T-cell (primary cell): ENCODE measurements around the gene LHFPL3. TPM values are rescaled to one million over a fixed set of nuclear protein-coding genes. Genes with fewer than 3 reads are reported as not detected.

Experiments used
- ATAC-seq, 4 experiments: fragments of 200-7000 bp in 3 of 4; fragments of 150-1000 bp in 1 of 4; cut with Tn5 transposase; replicated peaks in 1 of 4; 1 replicate in 3 of 4; 2 replicates in 1 of 4; pipeline ENCODE4 v1.10.0; 2021; ENCODE audit warnings: moderate library complexity in 3 of 4, mild to moderate bottlenecking in 2 of 4, moderate number of reproducible peaks in 1 of 4
- CTCF ChIA-PET, 2 donors: fragments of 300-600 bp; sonication (Branson Sonifier 250); formaldehyde crosslinking; loops; one replicate each; lab custom pipeline; 2022; ENCODE audit warnings: antibody characterized with exemption in 2 of 2; lab: Charles Lee
- POLR2A ChIA-PET, 2 donors: fragments of 300-600 bp; sonication (Branson Sonifier 250); formaldehyde crosslinking; loops; one replicate each; lab custom pipeline; 2022; ENCODE audit warnings: antibody characterized with exemption in 2 of 2; lab: Charles Lee
- DNase-seq, 35 experiments: peaks; one replicate each; pipeline versions ENCODE4 v3.0.0 to v3.0.0-alpha.2; 2013 to 2023
- H3K27ac ChIP-seq: one replicate; pipeline ENCODE4 v1.5.1; 2013; ENCODE audit warnings: low read length
- H3K27me3 ChIP-seq, 2 experiments: replicated peaks in 1 of 2; 1 replicate in 1 of 2; 2 replicates in 1 of 2; pipeline versions ENCODE4 v1.6.1 to v1.7.0; 2013; ENCODE audit warnings: low read length in 1 of 2, mixed read lengths in 1 of 2; ENCODE audit not compliant: control insufficient read depth in 2 of 2, insufficient read depth in 2 of 2; ENCODE audit errors: extremely low read depth in 1 of 2
- H3K36me3 ChIP-seq, 2 donors: 1 replicate in 1 of 2; 2 replicates in 1 of 2; pipeline versions ENCODE4 v1.6.1 to v1.7.0; 2013; ENCODE audit warnings: low read length in 1 of 2; ENCODE audit not compliant: control insufficient read depth in 2 of 2, insufficient read depth in 1 of 2; ENCODE audit errors: extremely low read depth in 1 of 2
- H3K4me1 ChIP-seq, 2 experiments: 1 replicate in 1 of 2; 2 replicates in 1 of 2; pipeline versions ENCODE4 v1.6.1 to v1.7.0; 2013; ENCODE audit warnings: low read length in 2 of 2, mixed read lengths in 1 of 2; ENCODE audit not compliant: insufficient read depth in 2 of 2, control insufficient read depth in 1 of 2; ENCODE audit errors: extremely low read depth in 1 of 2
- H3K4me3 ChIP-seq, 2 donors: 1 replicate in 1 of 2; 2 replicates in 1 of 2; pipeline versions ENCODE4 v1.5.1 to v1.7.0; 2013; ENCODE audit warnings: mild to moderate bottlenecking in 2 of 2, low read length in 1 of 2, moderate library complexity in 1 of 2; ENCODE audit not compliant: control insufficient read depth in 1 of 2; ENCODE audit errors: extremely low read depth in 1 of 2
- H3K9me3 ChIP-seq: 2 replicates; pipeline ENCODE4 v1.7.0; 2013
- H3K27ac Mint-ChIP-seq, 2 donors: one replicate each; pipeline ENCODE4 v1.8.0; 2020 to 2021; ENCODE audit warnings: mild to moderate bottlenecking in 2 of 2, mixed read lengths in 2 of 2
- H3K27me3 Mint-ChIP-seq, 2 donors: one replicate each; pipeline ENCODE4 v1.8.0; 2021 to 2022; ENCODE audit warnings: mixed read lengths in 2 of 2
- H3K36me3 Mint-ChIP-seq: one replicate; pipeline ENCODE4 v1.8.0; 2021; ENCODE audit warnings: mixed read lengths
- H3K4me1 Mint-ChIP-seq, 3 donors: one replicate each; pipeline ENCODE4 v1.8.0; 2020 to 2022; ENCODE audit warnings: mixed read lengths in 3 of 3, mild to moderate bottlenecking in 1 of 3
- H3K4me3 Mint-ChIP-seq, 3 donors: one replicate each; pipeline ENCODE4 v1.8.0; 2020 to 2022; ENCODE audit warnings: mild to moderate bottlenecking in 3 of 3, mixed read lengths in 3 of 3, moderate library complexity in 3 of 3
- H3K9me3 Mint-ChIP-seq, 3 donors: one replicate each; pipeline ENCODE4 v1.8.0; 2020 to 2022; ENCODE audit warnings: mixed read lengths in 3 of 3
- WGBS: methylation state at CpG from one replicate; pipeline ENCODE4 v1.1.5; 2013; ENCODE audit warnings: missing lambda C conversion rate; ENCODE audit not compliant: insufficient coverage; 5-methylcytosine and 5-hydroxymethylcytosine counted together
- total RNA-seq, 35 experiments: library from RNA in 6 of 35; stranded (reverse) in 6 of 35; fragments of 120-200 nt in 1 of 35; gene quantifications; one replicate each; pipeline versions ENCODE4 v1.2.1 to v1.2.4 and lab custom pipeline; 2013 to 2026

The LHFPL3 gene
- total RNA-seq, 5 donors from 2014 or later (not counting 1 experiment from before 2014, with no cell fraction given) = not detected

- Histone ChIP-seq H3K27ac (no peak overlapping the region), H3K4me1 (no peaks in the 10 kb centered on the region), H3K9me3 (no peaks in the 10 kb centered on the region), H3K36me3 (no peaks in the 10 kb centered on the region), H3K4me3 (no peak overlapping the region), H3K27me3 (no peaks in the 10 kb centered on the region)
- no peaks in the 10 kb centered on the region for H3K4me1 Mint-ChIP-seq
- ATAC-seq = no peak
- POLR2A ChIA-PET = no interaction called here
- WGBS = 81% methylated on average over 4 of the region's 6 CpGs
- H3K9me3 Mint-ChIP-seq = no peaks in the 10 kb centered on the region
- H3K27ac Mint-ChIP-seq = no peak overlapping the region
- DNase-seq = no peak
- CTCF ChIA-PET = no interaction called here
- peaks cover 3 to 5% of the 10 kb centered on the region in 2 donors for H3K27me3 Mint-ChIP-seq
- no peak overlapping the region for H3K4me3 Mint-ChIP-seq
- no peaks in the 10 kb centered on the region for H3K36me3 Mint-ChIP-seq
Observed at GRCh38 chr7:104535841-104536240, 207.4 kb downstream of the LHFPL3 start.

- Histone ChIP-seq H3K4me1 (no peaks in the 10 kb centered on the region), H3K27ac (no peak overlapping the region), H3K27me3 (no peaks in the 10 kb centered on the region), H3K36me3 (no peaks in the 10 kb centered on the region), H3K4me3 (no peak overlapping the region), H3K9me3 (no peaks in the 10 kb centered on the region)
- Mint-ChIP-seq H3K27me3 (peaks cover 3 to 5% of the 10 kb centered on the region in 2 donors), H3K4me3 (no peak overlapping the region), H3K4me1 (no peaks in the 10 kb centered on the region), H3K27ac (no peak overlapping the region), H3K9me3 (no peaks in the 10 kb centered on the region), H3K36me3 (no peaks in the 10 kb centered on the region)
- WGBS = no CpG with 5 or more reads among the region's 1 CpG
- DNase-seq = no peak
- ATAC-seq = no peak
- POLR2A ChIA-PET = no interaction called here
- CTCF ChIA-PET = no interaction called here
Observed at GRCh38 chr7:104536956-104537355, 208.6 kb downstream of the LHFPL3 start.

- Histone ChIP-seq H3K27ac (no peak overlapping the region), H3K36me3 (no peaks in the 10 kb centered on the region), H3K4me1 (no peaks in the 10 kb centered on the region), H3K4me3 (no peak overlapping the region), H3K9me3 (no peaks in the 10 kb centered on the region), H3K27me3 (no peaks in the 10 kb centered on the region)
- Mint-ChIP-seq H3K9me3 (peaks cover 3% of the 10 kb centered on the region in 3 donors), H3K27me3 (peaks cover 3 to 5% of the 10 kb centered on the region in 2 donors), H3K4me1 (no peaks in the 10 kb centered on the region), H3K4me3 (no peak overlapping the region), H3K36me3 (no peaks in the 10 kb centered on the region), H3K27ac (no peak overlapping the region)
- DNase-seq = no peak
- CTCF ChIA-PET = no interaction called here
- 40% methylated on average over 2 of the region's 4 CpGs for whole genome bisulfite sequencing
- POLR2A ChIA-PET = interaction anchor here in 1 of 2 donors (0.6 kb wide), 1 partner anchor 47 kb away, joined by 3 read pairs; no protein-coding TSS in a partner anchor
- no peak for ATAC-seq
Observed at GRCh38 chr7:104538152-104538551, 209.7 kb downstream of the LHFPL3 start.

- no peaks in the 10 kb centered on the region for H3K9me3 ChIP-seq
- Mint-ChIP-seq H3K36me3 (no peaks in the 10 kb centered on the region), H3K4me1 (no peaks in the 10 kb centered on the region), H3K9me3 (peaks cover 3% of the 10 kb centered on the region in 3 donors), H3K27ac (no peak overlapping the region), H3K27me3 (peaks cover 0 to 3% of the 10 kb centered on the region in 2 donors), H3K4me3 (no peak overlapping the region)
- H3K4me3 ChIP-seq = no peak overlapping the region
- ChIA-PET POLR2A (no interaction called here), CTCF (no interaction called here)
- H3K27ac ChIP-seq = no peak overlapping the region
- whole genome bisulfite sequencing = 59% methylated on average over 4 of the region's 4 CpGs
- H3K4me1 ChIP-seq = no peaks in the 10 kb centered on the region
- DNase-seq = no peak
- H3K36me3 ChIP-seq = no peaks in the 10 kb centered on the region
- ATAC-seq = no peak
- H3K27me3 ChIP-seq = no peaks in the 10 kb centered on the region
Observed at GRCh38 chr7:104541897-104542296, 213.5 kb downstream of the LHFPL3 start.

- ChIA-PET CTCF (no interaction called here), POLR2A (no interaction called here)
- Histone ChIP-seq H3K4me3 (no peak overlapping the region), H3K36me3 (no peaks in the 10 kb centered on the region), H3K27me3 (no peaks in the 10 kb centered on the region), H3K9me3 (no peaks in the 10 kb centered on the region), H3K27ac (no peak overlapping the region), H3K4me1 (no peaks in the 10 kb centered on the region)
- ATAC-seq (no peak), DNase-seq (no peak)
- no CpG with 5 or more reads among the region's 2 CpGs for WGBS
- H3K27me3 Mint-ChIP-seq = peaks cover 0 to 5% of the 10 kb centered on the region in 2 donors
- peaks cover 0 to 5% (median 0%) of the 10 kb centered on the region in 3 donors for H3K9me3 Mint-ChIP-seq
- H3K27ac Mint-ChIP-seq = no peak overlapping the region
- H3K36me3 Mint-ChIP-seq = no peaks in the 10 kb centered on the region
- H3K4me1 Mint-ChIP-seq = no peaks in the 10 kb centered on the region
- no peak overlapping the region for H3K4me3 Mint-ChIP-seq
Observed at GRCh38 chr7:104548861-104549260, 220.5 kb downstream of the LHFPL3 start.

- Histone ChIP-seq H3K4me3 (no peak overlapping the region), H3K36me3 (no peaks in the 10 kb centered on the region), H3K4me1 (no peaks in the 10 kb centered on the region), H3K27me3 (no peaks in the 10 kb centered on the region), H3K27ac (no peak overlapping the region), H3K9me3 (no peaks in the 10 kb centered on the region)
- H3K4me1 Mint-ChIP-seq = no peaks in the 10 kb centered on the region
- 75% methylated on average over 1 of the region's 3 CpGs for WGBS
- H3K27ac Mint-ChIP-seq = no peak overlapping the region
- H3K27me3 Mint-ChIP-seq = peaks cover 0 to 5% of the 10 kb centered on the region in 2 donors
- ChIA-PET CTCF (no interaction called here), POLR2A (no interaction called here)
- ATAC-seq (no peak), DNase-seq (no peak)
- H3K36me3 Mint-ChIP-seq = no peaks in the 10 kb centered on the region
- peaks cover 0 to 9% (median 5%) of the 10 kb centered on the region in 3 donors for H3K9me3 Mint-ChIP-seq
- no peak overlapping the region for H3K4me3 Mint-ChIP-seq
Observed at GRCh38 chr7:104550362-104550761, 222.0 kb downstream of the LHFPL3 start.

- no CpG with 5 or more reads among the region's 1 CpG for WGBS
Observed at GRCh38 chr7:104551226-104551625, 222.8 kb downstream of the LHFPL3 start.

More at GRCh38 chr7:104551226-104551625, 222.8 kb downstream of the LHFPL3 start:
- Histone ChIP-seq H3K27ac (no peak overlapping the region), H3K36me3 (no peaks in the 10 kb centered on the region), H3K9me3 (no peaks in the 10 kb centered on the region), H3K4me3 (no peak overlapping the region), H3K27me3 (no peaks in the 10 kb centered on the region), H3K4me1 (no peaks in the 10 kb centered on the region)
- DNase-seq = no peak
- Mint-ChIP-seq H3K36me3 (no peaks in the 10 kb centered on the region), H3K27ac (no peak overlapping the region), H3K27me3 (peaks cover 0 to 5% of the 10 kb centered on the region in 2 donors), H3K4me1 (no peaks in the 10 kb centered on the region), H3K9me3 (peaks cover 0 to 14% (median 5%) of the 10 kb centered on the region in 3 donors), H3K4me3 (no peak overlapping the region)
- ChIA-PET CTCF (no interaction called here), POLR2A (no interaction called here)
- ATAC-seq = no peak
